Daoy (cell line): ENCODE data around the gene DENND4B. TPM values are rescaled to one million over a fixed set of nuclear protein-coding genes. Genes with fewer than 3 reads are reported as not detected.
A peak's percentile ranks its signal among the peaks of the same experiment; 100 is the strongest.

ENCODE experiments used
- DNase-seq: peaks from one replicate; pipeline ENCODE4 v3.0.0-alpha.2; 2015; ENCODE audit warnings: low read depth
- total RNA-seq: library from RNA; depleted of rRNA; stranded (reverse); fragments of >200 nt; shearing (Covaris generic); gene quantifications from 2 replicates; pipeline ENCODE4 v1.2.3, GENCODE V29; 2014; rRNA removed

The DENND4B gene
- total RNA-seq, 1 experiment from 2014 or later: 6.6 TPM

DNA sequence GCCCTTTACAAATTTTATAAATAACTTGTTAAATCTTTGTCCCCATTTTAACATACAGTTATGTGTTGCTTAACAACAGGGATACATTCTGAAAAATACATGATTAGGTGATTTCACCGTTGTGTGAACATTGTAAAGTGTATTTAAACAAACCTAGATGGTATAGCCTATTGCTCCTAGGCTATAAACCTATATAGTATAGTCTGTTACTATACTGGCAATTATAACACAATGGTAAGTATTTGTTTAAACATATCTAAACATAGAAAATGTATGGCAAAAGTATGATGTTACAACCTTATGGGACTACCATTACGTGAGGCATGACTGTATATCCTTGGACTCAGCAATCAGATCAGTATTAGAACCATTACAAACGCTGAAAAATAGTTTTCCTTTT, 60.4 kb downstream of the DENND4B start:
- DNase-seq: no peak

DNA sequence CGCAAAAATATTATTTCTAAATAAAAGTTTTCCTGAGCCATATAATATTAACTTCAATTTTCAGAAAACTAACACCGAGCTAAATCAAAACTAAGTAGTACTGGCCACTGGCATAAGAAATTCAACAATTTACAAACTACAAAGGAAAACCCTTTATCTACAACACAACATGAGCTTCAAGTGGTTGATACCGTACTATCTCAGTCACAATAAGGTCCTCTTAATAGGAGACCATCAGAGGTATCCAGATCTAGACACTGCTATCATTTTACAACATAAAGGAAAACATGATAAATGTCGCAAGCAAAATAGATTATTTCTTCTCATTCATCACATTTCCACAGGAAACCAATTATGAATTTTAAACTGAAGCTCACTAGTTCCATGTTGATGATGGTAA, 63.3 kb downstream of the DENND4B start:
- no peak for DNase-seq

- no peak for DNase-seq
These were observed 64.1 kb downstream of the DENND4B start for GRCh38 chr1:153882296-153882912.

DNA sequence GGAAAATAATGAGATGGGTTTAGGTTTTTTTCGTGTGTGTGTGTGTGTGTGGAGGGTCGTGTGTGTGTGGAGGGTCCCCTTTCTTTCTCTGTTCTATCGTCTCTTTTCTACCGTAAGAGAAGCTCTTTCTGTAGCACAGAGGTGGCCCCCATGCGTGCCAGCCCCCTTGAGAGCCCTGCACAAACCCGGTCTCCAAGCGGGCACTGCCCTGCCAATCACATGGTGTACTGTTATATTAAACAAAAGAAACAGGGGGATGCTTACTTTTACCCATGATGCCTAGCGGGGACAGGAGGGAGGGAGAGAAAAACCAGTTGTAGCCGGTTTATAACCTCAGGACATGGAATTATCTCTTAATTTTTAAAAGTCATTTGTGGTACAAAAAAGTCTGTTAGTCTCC, 64.8 kb downstream of the DENND4B start:
- peak; percentile 6 for DNase-seq

DNA sequence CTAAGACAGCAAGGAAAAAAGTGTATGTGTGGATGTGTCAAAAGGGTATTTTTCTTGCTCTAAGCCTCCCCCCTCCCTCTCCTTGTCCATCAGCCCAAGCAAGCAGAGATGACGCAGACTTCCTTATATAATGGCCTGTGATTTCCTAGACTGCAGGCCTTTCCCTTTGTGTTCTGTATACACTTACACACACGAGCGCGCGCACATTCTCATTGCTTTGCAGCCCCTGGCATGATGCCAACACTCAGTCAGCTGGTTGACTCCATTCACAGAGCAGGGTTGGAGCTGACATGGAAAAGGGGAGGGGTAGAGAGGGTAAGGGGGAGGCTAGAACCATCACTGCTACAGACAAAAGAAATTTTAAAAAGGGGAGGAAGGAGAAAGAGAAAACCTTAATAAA, 65.6 kb downstream of the DENND4B start:
- DNase-seq: peak; percentile 89

DNA sequence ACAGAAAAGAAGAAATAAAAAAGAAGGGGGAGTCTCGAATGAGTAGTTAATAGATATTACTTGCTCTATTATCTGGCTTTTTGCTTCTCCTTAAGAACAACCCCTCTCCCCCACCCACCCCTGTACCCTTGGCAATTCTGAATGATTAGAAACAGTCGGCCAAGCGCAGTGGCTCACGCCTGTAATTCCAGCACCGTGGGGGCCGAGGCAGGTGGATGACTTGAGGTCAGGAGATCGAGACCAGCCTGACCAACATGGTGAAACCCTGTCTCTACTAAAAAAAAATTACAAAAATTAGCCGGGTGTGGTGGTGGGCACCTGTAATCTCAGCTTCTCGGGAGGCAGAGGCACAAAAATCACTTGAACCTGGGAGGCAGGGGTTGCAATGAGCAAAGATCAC, 66.5 kb downstream of the DENND4B start:
- no peak for DNase-seq

Other genes with a start within 250 kb of the DENND4B start
- 31.0 and 34.6 TPM in 2 replicates for gene INTS3, start 218.7 kb downstream of the DENND4B start, total RNA-seq
- gene SLC27A3, start 171.3 kb downstream of the DENND4B start, total RNA-seq: 3.2 and 3.3 TPM in 2 replicates
- gene GATAD2B, start 23.7 kb downstream of the DENND4B start, total RNA-seq: 3.9 and 6.0 TPM in 2 replicates
- gene CRTC2, start 11.9 kb upstream of the DENND4B start, total RNA-seq: 7.2 and 10.1 TPM in 2 replicates
- gene SLC39A1, start 16.8 kb upstream of the DENND4B start, total RNA-seq: 127 and 130 TPM in 2 replicates
- 3.5 and 5.0 TPM in 2 replicates for gene CREB3L4, start 21.2 kb upstream of the DENND4B start, total RNA-seq
- 216 and 291 TPM in 2 replicates for gene JTB, start 31.0 kb upstream of the DENND4B start, total RNA-seq
- gene RAB13, start 39.6 kb upstream of the DENND4B start, total RNA-seq: 56.3 and 59.5 TPM in 2 replicates
- 1,654 and 2,786 TPM in 2 replicates for gene RPS27, start 44.0 kb upstream of the DENND4B start, total RNA-seq
- not detected in 2 replicates for gene NUP210L, start 208.4 kb upstream of the DENND4B start, total RNA-seq
- gene TPM3, start 245.4 kb upstream of the DENND4B start, total RNA-seq: 1,219 and 1,519 TPM in 2 replicates